Germinal center (tissue), 1 donor: ENCODE data around the gene FBXO42.
A peak's percentile ranks its signal among the peaks of the same experiment; 100 is the strongest.
"Not testable (repeated sequence)": the region's sequence is repeated elsewhere in the genome, so short reads cannot be mapped to it uniquely, and the experiment has no call there.

Source experiments
- DNase-seq: peaks from one replicate; pipeline ENCODE4 v3.0.0; 2012; ENCODE audit warnings: mixed read lengths, low spot score

The FBXO42 gene

DNA sequence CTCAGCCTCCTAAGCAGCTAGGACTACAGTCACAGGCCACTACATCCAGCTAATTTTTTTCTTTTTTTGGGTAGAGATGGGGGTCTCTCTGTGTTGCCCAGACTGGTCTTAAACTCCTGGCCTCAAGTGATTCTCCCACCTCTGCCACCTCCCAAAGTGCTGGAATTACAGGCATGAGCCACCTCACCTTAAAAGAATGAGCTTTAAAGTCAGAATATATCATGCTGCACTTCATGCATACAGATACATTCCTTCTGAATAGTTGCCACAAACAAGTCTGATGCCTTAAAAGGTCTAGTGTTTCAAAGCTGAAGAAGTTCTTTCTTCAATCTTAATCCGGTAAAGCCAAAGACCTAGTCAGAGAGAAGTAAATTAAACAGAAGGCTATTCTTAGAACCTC, 91.5 kb downstream of the FBXO42 start:
- no peak for DNase-seq

- no peak for DNase-seq
Measured at GRCh38 chr1:16258591-16259135, 93.6 kb downstream of the FBXO42 start.

- no peak for DNase-seq
Measured at GRCh38 chr1:16257968-16258367, 94.3 kb downstream of the FBXO42 start.

DNA sequence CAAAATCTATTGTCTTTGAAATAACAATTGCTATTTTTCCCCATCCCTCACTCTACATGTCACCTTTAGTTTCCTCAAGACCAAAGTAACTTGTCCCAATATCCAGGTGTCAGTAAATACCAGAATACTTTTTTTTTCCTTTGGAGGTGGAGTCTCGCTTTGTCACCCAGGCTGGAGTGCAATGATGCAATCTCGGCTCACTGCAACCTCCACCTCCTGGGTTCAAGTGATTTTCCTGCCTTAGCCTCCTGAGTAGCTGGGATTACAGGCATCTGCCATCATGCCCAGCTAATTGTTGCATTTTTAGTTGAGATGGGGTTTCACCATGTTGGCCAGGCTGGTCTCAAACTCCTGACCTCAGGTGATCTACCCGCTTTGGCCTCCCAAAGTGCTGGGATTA, 94.7 kb downstream of the FBXO42 start:
- DNase-seq, result not testable (repeated sequence)

DNA sequence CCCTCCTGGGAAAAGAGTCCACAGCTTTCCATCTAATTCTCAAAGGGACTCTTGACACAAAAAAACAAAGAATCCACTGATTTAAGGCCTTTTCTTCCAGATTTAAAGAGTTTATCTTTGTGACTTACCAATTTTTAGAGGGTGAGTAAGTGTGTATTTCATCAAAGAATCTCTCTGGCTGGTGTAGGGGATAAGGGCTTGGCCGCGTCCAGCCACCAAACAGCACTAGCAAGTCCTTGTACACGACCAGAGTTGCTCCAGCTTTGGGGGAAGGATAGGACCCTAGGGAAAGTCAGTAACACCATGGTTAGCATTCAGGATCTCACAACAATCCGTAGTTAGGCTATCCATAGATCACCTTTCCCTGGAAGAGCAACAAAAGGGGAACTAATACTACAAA, 95.8 kb downstream of the FBXO42 start:
- no peak for DNase-seq

GRCh38 chr1:16254263-16254928, 97.9 kb downstream of the FBXO42 start:
- no peak for DNase-seq

DNA sequence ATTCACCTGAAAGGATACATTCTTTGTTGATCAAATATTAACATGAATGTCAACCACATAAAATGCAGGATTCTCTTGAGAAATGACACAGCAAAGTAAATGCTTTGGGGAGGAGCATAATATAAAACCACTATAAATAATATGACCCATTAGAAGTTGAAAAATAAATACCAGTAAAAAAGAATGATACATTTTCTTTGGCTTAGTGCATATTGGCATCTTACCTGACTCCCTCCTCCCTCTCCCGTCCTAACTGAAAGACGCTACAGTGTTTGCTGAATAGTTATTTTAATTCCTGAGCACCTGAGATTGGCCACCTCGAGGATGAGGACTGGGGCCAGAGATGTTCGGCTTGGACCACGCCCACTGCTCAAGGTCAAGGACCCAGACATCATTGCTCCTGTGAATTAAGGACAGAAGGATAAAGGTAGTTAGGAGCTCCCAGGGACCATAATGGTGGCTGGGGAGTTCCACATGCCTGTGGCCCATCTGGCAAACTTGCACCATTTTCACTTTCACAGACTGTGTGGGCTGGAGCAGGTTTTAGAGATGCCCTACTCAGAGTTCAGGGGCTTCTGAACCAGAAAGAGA, 98.9 kb downstream of the FBXO42 start:
- DNase-seq, result no peak

GRCh38 chr1:16252912-16253311, 99.4 kb downstream of the FBXO42 start:
- DNase-seq, result no peak

- DNase-seq, result no peak
Measured at GRCh38 chr1:16251381-16251780, 100.9 kb downstream of the FBXO42 start.

GRCh38 chr1:16250524-16251251, 101.6 kb downstream of the FBXO42 start:
- DNase-seq, result no peak

- DNase-seq, result no peak
Measured at GRCh38 chr1:16249596-16250241, 102.6 kb downstream of the FBXO42 start.

DNA sequence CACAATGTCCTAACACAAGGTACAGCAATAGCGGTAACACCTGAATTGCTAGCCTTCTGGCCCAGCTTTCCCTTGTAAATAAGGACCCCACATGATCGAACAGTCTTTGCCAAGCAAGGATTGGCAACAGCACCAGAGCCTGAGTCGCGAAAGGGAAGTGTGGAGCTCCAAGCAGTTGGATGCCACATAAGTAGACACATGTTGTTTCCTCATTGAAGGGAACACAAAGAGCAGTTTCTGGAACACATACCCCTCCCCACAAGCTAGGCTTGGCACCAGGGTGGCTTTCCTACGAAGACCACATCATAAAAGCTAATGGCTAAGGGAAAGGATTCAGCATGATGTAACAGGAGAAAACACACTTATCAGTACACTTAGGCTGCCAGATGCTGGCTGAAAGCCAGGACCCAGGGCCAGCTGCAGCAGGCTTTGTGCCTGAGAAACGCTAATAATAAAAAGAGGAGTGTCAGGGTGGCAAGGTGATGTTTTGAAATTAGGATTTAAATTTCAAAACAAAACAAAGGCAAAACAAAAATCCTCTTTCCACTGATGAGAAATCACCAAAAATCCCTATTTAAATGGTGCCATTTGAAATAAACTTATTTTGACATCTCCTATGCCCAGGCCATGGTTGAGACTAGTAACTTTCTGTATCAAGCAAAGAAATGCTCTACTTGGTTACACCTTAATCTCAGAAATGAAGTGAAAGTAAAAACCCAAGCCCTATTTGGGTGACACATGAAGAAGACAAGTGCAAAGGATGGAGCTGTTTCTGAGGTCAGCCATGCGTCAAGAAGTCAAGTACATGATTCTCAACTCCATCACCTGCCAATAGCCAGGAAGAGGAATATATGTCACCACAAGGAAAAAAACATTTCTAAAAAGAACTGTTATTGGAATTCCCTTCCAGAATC, 103.4 kb downstream of the FBXO42 start:
- DNase-seq, result peak; percentile 43

DNA sequence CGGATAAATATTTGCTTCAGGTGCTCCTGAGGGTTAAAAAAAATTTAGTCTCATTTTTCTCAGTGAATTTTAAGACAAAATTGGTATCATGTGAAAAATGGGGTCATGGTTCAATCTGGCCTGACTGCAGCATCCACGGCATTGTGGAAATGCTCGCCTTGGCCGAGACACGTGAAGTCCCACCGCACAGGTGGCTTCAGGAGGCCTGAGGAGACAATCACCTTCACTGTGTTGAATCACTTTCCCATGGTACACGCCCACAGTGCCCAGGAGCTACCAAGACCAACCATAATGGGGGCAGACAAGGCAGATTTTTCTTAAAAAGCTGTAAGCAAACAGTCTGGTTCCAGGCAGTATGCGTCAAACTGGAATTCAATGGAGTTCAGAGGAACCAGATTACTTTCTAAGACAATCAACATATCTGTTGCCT, 104.3 kb downstream of the FBXO42 start:
- DNase-seq, result no peak

DNA sequence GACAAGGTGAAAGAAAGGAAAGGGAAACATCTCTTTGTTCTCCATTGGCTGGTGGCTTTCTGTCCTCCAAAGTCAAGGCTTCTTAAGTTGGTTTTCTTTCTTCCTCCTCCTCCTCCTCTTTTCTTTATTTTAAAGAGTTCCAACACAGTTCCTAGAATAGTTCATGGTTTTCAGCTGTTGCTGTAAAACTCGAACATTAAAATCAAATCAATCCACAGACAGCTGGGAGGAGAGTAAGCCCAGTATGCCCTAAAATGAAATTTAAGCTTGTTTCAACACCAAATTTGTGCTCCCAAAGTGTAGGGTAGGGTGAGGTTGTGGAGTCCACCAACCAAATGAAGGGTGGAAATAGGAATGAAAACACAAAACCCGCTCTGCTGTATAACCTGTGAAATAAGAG, 104.8 kb downstream of the FBXO42 start:
- no peak for DNase-seq

DNA sequence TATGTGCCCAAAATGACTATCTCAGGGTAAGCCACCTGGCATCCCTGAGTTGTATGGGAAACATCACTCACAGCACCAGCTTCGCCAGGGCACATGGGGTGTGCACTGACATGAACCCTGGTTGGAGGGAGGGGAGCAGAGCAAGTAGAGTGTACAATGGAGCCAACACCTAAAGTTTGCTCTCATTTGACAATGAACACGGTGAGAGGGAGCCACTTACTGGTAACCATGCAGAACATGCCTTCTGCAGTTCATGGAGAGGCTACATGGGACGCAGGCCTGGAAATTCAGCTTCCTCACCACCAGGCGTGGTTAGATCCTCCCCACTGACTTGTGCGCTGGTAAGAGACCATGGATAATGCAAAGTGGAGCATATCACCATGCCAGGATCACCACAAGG, 105.3 kb downstream of the FBXO42 start:
- DNase-seq, result no peak

GRCh38 chr1:16246239-16246638, 106.0 kb downstream of the FBXO42 start:
- DNase-seq, result not testable (repeated sequence)

- no peak for DNase-seq
Measured at GRCh38 chr1:16245476-16246196, 106.6 kb downstream of the FBXO42 start.

- DNase-seq, result no peak
Measured at GRCh38 chr1:16244650-16245285, 107.5 kb downstream of the FBXO42 start.

DNA sequence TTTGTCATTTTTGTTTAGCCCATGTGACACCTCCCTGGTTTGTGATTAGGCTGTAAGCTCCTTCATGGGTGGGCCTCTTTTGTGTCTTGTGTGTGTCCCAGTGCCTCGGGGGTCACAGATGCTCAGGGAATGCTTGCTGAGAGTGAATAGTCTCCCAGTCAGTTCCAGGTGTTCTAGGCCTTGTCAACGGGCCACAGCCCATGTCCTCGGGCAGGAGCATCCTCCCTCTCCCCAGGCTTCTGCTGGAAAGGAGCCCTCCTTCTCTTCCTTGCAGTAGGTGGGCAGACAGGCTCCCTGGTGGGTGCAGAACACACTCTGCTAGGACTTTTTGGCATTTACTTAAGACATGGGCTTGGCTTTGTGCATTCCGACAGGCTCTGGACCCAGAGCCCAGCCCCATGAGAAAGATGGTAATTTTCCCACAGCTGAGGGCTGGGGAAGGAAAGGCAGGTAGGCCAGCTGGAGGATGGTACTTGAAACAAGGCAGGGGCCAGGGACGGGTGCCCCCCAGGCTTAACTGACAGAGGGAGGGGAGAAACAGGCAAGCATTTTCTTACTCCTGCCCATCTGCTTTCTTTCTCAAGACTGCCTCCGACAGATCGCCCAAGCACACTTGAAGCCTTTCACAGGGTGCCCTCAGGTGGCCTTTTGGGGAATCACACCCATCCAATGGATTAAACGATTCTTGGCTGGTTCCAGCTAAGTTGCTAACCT, 108.2 kb downstream of the FBXO42 start:
- peak; percentile 82 for DNase-seq

GRCh38 chr1:16243215-16243610, 109.1 kb downstream of the FBXO42 start:
- DNase-seq, result no peak
